ENCODE data around the gene RNASE4.

The RNASE4 gene

GRCh38 chr14:20676072-20676471 lies 8.3 kb upstream of the RNASE4 start:
- DNase-seq = no peak

- DNase-seq = peak; percentile 20
Observed at GRCh38 chr14:20679907-20680306, 4.5 kb upstream of the RNASE4 start.

- no peak for DNase-seq
Observed at GRCh38 chr14:20680363-20680762, 4.0 kb upstream of the RNASE4 start.

GRCh38 chr14:20680843-20681347 lies 3.5 kb upstream of the RNASE4 start:
- DNase-seq = no peak

- peak; percentile 95 for DNase-seq
Observed at GRCh38 chr14:20681348-20682126, 2.8 kb upstream of the RNASE4 start.

GRCh38 chr14:20682127-20682434 lies 2.3 kb upstream of the RNASE4 start:
- DNase-seq = no peak

- DNase-seq = peak; percentile 88
Observed at GRCh38 chr14:20682435-20683124, 1.8 kb upstream of the RNASE4 start.

- DNase-seq = peak; percentile 91
Observed at GRCh38 chr14:20683125-20683890, 1.1 kb upstream of the RNASE4 start.

GRCh38 chr14:20684662-20685456 lies 499 bp downstream of the RNASE4 start:
- no peak for DNase-seq

GRCh38 chr14:20686386-20687143 lies 2.2 kb downstream of the RNASE4 start:
- DNase-seq = no peak

- no peak for DNase-seq
Observed at GRCh38 chr14:20687362-20688166, 3.2 kb downstream of the RNASE4 start.

GRCh38 chr14:20688167-20688839 lies 3.9 kb downstream of the RNASE4 start, which contains the start of gene ANG:
Gene ANG (plus strand): TSS chr14:20688764. CDS start chr14:20693565, 4,801 bp downstream.
- DNase-seq = no peak

- peak; percentile 81 for DNase-seq
Observed at GRCh38 chr14:20690848-20691640, 6.7 kb downstream of the RNASE4 start.

- DNase-seq = no peak
Observed at GRCh38 chr14:20692116-20692751, 7.9 kb downstream of the RNASE4 start.

GRCh38 chr14:20696764-20697163 lies 12.4 kb downstream of the RNASE4 start:
- DNase-seq = no peak

GRCh38 chr14:20697273-20698017 lies 13.1 kb downstream of the RNASE4 start:
- peak; percentile 73 for DNase-seq

GRCh38 chr14:20698018-20698329 lies 13.6 kb downstream of the RNASE4 start:
- no peak for DNase-seq

- DNase-seq = no peak
Observed at GRCh38 chr14:20698934-20699333, 14.6 kb downstream of the RNASE4 start.
